IgD-negative memory B cell (primary cell): ENCODE measurements around the gene CD177. TPM values are rescaled to one million over a fixed set of nuclear protein-coding genes. Genes with fewer than 3 reads are reported as not detected.
"Not testable (repeated sequence)": the region's sequence is repeated elsewhere in the genome, so short reads cannot be mapped to it uniquely, and the experiment has no call there.

Experiments used
- H3K27ac Mint-ChIP-seq, 3 donors: one replicate each; pipeline ENCODE4 v1.8.0; 2020 to 2022; ENCODE audit warnings: mild to moderate bottlenecking in 3 of 3, mixed read lengths in 3 of 3, moderate library complexity in 1 of 3
- H3K27me3 Mint-ChIP-seq: one replicate; pipeline ENCODE4 v1.8.0; 2021; ENCODE audit warnings: mixed read lengths
- H3K36me3 Mint-ChIP-seq: one replicate; pipeline ENCODE4 v1.8.0; 2020; ENCODE audit warnings: mild to moderate bottlenecking, mixed read lengths
- H3K4me1 Mint-ChIP-seq, 3 donors: one replicate each; pipeline ENCODE4 v1.8.0; 2020 to 2022; ENCODE audit warnings: mixed read lengths in 3 of 3, mild to moderate bottlenecking in 1 of 3
- H3K4me3 Mint-ChIP-seq, 4 donors: one replicate each; pipeline ENCODE4 v1.8.0; 2020 to 2022; ENCODE audit warnings: mild to moderate bottlenecking in 4 of 4, mixed read lengths in 4 of 4, moderate library complexity in 3 of 4
- H3K9me3 Mint-ChIP-seq, 3 donors: one replicate each; pipeline ENCODE4 v1.8.0; 2020 to 2021; ENCODE audit warnings: mixed read lengths in 3 of 3, mild to moderate bottlenecking in 1 of 3
- polyA plus RNA-seq: library from polyadenylated mRNA; unstranded; fragments of 300-500 nt; fragmentation: Illumina TruSeq; gene quantifications from one replicate; pipeline ENCODE4 v1.2.3, GENCODE V29; 2021

Gene CD177
- polyA plus RNA-seq, 1 donor from 2014 or later = not detected

DNA sequence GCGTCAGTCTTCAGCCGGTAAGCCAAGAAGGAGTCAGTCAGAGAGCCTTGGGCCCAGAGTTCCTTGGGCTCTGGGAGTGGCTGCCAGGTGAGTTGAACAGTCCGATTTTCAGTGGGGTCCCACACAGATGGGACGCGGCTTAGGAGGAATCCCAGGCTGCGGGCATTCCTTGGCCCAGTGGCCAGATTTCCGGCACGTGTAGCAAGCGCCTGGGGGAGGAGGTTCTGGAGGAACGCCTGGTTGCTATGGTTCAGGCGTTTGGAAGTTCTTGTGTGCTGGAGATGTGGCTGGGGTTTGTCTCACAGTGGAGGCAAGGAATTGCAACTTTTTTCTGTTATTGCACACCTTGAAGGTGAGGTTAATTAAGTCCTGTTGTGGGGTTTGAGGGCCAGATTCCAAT lies 26.7 kb upstream of the CD177 start:
- H3K4me1 Mint-ChIP-seq, H3K4me3 Mint-ChIP-seq, H3K9me3 Mint-ChIP-seq, H3K36me3 Mint-ChIP-seq, H3K27me3 Mint-ChIP-seq, H3K27ac Mint-ChIP-seq: not testable (repeated sequence)

DNA sequence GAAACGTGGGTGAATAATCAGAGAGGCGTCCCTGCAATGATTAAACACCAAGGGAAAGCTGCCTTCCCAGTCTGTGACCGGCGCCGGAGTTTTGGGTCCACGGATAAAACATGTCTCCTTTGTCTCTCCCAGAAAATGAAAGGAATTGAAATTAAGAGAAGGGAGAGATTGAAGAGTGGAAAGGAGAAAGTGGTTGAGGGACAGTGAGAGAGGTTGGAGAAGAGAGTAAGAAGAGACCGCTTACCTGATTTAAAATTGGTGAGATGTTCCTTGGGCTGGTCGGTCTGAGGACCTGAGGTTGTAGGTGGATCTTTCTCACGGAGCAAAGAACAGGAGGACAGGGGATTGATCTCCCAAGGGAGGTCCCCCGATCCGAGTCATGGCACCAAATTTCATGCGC lies 24.9 kb upstream of the CD177 start:
- not testable (repeated sequence) for H3K27me3 Mint-ChIP-seq, H3K36me3 Mint-ChIP-seq, H3K4me3 Mint-ChIP-seq, H3K4me1 Mint-ChIP-seq, H3K9me3 Mint-ChIP-seq
- peak overlapping the region in 1 of 3 donors; percentile 54 for H3K27ac Mint-ChIP-seq

DNA sequence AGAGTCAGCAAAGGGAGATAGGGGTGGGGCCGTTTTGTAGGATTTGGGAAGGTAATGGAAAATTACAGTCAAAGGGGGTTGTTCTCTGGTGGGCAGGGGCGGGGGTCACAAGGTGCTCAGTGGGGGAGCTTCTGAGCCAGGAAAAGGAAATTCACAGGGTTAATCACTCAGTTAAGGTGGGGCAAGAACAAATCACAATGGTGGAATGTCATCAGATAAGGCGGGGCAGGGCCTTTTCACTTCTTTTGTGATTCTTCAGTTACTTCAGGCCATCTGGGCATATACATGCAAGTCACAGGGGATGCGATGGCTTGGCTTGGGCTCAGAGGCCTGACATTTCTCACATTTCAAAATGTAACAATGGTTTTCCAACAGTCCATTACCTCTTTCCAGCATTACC lies 24.4 kb upstream of the CD177 start:
- not testable (repeated sequence) for H3K4me3 Mint-ChIP-seq, H3K9me3 Mint-ChIP-seq, H3K4me1 Mint-ChIP-seq, H3K36me3 Mint-ChIP-seq, H3K27me3 Mint-ChIP-seq
- peak overlapping the region in 1 of 3 donors; percentile 54 for H3K27ac Mint-ChIP-seq

DNA sequence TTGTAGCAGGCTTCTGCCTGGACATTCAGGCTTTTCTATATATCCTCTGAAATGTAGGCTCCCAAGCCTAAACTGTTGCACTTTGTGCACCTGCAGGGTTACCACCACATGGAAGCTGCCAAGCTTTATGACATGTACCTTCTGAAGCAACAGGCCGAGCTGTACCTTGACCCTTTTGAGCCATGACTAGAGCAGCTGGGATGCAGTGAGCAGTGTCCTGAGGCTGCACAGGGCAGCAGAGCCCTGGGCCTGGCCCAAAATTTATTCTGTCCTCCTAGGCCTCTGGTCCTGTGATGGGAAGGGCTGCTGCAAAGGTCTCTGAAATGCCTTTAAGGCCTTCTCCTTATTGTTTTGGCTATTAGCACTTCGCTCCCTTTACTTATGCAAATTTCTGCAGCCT lies 23.5 kb upstream of the CD177 start:
- Mint-ChIP-seq H3K4me3 (no peak overlapping the region), H3K4me1 (peaks cover 0 to 1% (median 0%) of the 10 kb centered on the region in 3 donors), H3K27ac (no peak overlapping the region), H3K27me3 (no peaks in the 10 kb centered on the region), H3K9me3 (peaks cover 0 to 6% (median 0%) of the 10 kb centered on the region in 3 donors), H3K36me3 (no peaks in the 10 kb centered on the region)

DNA sequence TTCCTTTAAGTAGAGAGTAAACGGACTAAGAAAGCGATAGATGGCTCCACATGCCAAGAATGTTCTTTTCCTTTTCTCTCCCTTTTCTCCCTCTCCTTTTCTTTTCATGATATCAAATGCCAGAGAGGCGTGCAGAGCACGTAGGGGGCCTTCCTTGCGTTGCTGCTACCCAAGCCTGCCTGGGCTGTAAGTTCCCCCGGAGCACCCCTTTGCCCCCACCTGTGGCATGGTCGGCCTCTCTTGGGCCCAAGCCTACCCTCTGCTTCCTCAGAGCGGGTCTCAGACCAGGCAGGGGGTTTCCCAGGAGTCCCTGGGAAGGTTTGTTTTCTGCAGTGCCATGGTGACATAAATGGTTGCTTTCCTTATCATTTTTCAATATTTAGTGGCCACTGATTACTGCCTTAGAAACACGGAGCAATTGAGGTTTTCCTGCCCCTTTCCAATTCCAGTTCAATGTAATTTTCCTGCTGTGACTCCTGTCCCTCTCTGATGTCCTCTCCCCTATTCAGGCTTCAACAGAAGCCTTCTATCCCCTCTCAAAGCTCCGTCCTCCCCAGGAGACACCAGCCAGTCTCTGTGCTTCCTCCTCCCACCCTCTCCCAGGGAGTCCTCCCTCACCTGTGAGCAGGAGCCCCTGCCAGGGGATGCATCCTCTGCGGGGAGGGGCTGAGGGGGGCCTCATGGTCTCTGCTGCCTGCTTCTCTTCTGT lies 22.6 kb upstream of the CD177 start:
- no peak overlapping the region for H3K4me3 Mint-ChIP-seq
- H3K27ac Mint-ChIP-seq = no peak overlapping the region
- peaks cover 0 to 1% (median 0%) of the 10 kb centered on the region in 3 donors for H3K4me1 Mint-ChIP-seq

DNA sequence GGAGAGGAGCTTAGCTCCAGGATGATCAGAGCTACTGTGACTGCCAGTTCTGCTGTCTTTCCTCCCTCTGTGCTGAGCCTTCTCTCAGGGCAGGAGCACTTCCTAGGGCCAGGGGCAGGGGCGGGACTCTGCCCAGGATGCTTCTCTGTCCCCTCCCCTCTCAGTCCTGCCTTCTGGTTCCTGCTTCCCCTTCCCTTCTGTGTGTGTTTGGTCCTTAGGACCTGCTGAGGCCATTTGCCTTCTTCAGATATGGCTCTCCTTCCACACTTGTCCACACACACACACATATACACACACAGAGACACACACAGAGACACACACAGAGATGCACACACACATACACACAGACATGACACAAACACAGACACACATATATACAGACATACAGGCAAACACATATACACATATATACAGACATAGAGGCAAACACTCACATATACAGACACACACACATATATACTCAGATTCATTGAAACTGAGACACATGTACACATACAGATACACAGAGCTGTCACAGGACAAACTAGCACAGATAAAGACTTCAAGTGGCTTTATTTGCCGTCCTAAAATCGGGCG lies 22.0 kb upstream of the CD177 start:
- H3K9me3 Mint-ChIP-seq = peaks cover 0 to 6% (median 0%) of the 10 kb centered on the region in 3 donors
- peaks cover 2% of the 10 kb centered on the region for H3K27me3 Mint-ChIP-seq
- no peak overlapping the region for H3K27ac Mint-ChIP-seq
- no peak overlapping the region for H3K4me3 Mint-ChIP-seq
- H3K36me3 Mint-ChIP-seq = no peaks in the 10 kb centered on the region
- H3K4me1 Mint-ChIP-seq = peaks cover 0 to 1% (median 0%) of the 10 kb centered on the region in 3 donors

More for the DNA sequence above, 22.6 kb upstream of the CD177 start:
- Mint-ChIP-seq H3K9me3 (peaks cover 0 to 6% (median 0%) of the 10 kb centered on the region in 3 donors), H3K27me3 (no peaks in the 10 kb centered on the region), H3K36me3 (no peaks in the 10 kb centered on the region)

DNA sequence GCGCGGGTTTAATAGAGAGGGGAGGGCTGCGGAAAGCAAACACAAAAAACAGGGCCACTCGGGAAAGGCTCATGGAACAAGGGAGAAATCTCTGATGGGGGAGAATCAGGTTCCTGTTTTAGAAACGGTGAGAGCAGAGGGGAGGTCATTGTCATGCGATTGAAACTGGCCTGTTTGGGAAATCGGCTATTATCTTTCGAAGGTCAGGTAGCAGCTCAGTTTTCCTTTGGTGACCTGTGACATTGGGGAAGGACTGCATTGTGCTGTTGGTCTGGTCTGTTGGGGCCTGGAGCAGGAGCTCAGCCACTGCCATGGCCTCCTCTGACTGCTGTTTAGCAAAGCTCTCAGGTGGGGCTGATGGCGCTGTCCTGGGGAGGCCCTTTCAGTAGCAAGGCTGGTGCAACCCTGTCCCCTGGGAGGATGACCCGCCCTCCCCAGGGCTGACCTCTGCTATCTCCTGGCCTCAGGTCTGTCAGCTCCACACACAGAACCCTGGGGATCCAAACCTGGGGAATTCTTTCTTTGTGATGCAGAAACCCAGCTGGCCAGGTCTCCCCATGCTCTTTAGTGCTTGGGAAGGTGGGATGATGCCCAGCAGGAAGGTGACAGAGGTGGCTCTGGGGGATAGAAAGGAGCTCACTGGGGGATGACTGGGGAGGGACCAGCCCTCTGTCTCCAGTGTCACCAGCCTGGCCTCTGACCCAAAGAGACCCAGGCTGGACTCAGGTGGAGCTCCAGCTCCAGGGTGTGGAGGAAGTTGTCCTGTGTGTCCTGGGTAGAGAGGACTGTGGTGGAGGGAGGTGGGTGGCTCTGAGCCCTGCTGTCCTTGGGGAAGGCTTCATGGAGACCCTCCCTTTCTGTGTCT lies 21.2 kb upstream of the CD177 start:
- no peak overlapping the region for H3K4me3 Mint-ChIP-seq
- H3K4me1 Mint-ChIP-seq = peaks cover 0 to 1% (median 0%) of the 10 kb centered on the region in 3 donors
- H3K27ac Mint-ChIP-seq = no peak overlapping the region
- no peaks in the 10 kb centered on the region for H3K36me3 Mint-ChIP-seq
- H3K27me3 Mint-ChIP-seq = peaks cover 2% of the 10 kb centered on the region
- H3K9me3 Mint-ChIP-seq = peaks cover 0 to 6% (median 0%) of the 10 kb centered on the region in 3 donors

DNA sequence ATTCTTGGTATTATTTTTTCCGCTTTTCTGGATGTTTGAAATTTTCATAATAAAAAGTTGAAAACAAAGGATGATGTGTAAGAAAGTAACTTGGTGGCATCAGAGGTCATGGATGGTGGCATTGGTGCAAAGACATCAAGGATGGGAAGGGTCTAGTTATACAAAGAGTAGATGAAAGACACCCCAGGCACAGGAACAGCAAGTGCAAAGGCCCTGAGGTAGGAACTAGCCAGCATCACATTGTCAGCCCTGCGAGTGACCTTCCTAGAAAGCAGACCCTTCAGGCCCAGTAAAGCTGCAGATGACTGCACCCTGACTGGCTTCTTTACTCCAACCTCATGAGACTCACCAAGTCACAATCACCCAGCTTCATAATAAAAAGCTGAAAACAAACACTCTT lies 17.0 kb upstream of the CD177 start:
- peaks cover 10% of the 10 kb centered on the region for H3K27me3 Mint-ChIP-seq
- not testable (repeated sequence) for H3K4me1 Mint-ChIP-seq, H3K27ac Mint-ChIP-seq, H3K4me3 Mint-ChIP-seq, H3K36me3 Mint-ChIP-seq, H3K9me3 Mint-ChIP-seq

DNA sequence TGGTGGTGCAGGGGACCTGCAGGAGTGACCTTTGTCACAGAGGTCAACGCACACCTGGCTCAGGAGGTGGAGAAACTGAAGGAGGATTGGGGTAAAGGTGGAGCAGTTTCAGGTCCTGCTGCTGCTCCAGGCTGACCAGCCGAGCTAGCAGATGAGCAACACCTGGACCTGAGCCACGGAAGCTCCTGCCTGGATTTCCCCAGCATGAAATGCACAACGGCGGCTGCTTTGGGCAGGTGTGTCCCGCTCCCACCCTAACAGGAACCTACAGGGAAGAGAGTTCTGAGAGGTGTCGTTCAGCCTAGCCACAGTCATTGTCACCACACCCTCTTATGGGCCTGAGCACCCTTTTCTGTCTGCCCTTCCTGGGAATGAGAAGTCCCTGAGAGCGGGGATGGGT lies 15.7 kb upstream of the CD177 start:
- Mint-ChIP-seq H3K4me1 (no peaks in the 10 kb centered on the region), H3K9me3 (peaks cover 0 to 4% (median 0%) of the 10 kb centered on the region in 3 donors), H3K4me3 (no peak overlapping the region), H3K27me3 (peaks cover 10% of the 10 kb centered on the region), H3K27ac (no peak overlapping the region), H3K36me3 (no peaks in the 10 kb centered on the region)

DNA sequence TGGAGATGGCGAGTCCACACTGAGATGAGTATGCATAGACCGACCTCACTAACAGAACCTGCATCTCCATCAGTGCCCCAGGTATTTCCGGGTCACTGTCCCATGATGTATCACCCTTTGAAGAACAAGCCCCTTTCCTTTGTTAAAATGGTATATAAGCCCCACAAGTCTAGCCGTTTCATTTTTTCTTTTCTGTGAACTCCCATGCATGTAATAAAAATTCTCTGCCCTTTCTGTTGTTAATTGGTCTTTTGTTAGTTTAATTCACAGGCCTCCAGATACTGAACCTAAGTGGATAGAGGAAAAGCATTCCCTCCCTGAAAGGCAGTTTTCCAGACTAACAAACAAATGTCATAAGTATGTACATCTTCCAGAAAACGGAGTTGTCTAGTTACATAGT lies 15.0 kb upstream of the CD177 start:
- Mint-ChIP-seq H3K4me3 (no peak overlapping the region), H3K9me3 (peaks cover 0 to under 1% (median 0%) of the 10 kb centered on the region in 3 donors), H3K27me3 (peaks cover 12% of the 10 kb centered on the region), H3K36me3 (no peaks in the 10 kb centered on the region), H3K4me1 (peaks cover 0 to 2% (median 0%) of the 10 kb centered on the region in 3 donors), H3K27ac (no peak overlapping the region)

DNA sequence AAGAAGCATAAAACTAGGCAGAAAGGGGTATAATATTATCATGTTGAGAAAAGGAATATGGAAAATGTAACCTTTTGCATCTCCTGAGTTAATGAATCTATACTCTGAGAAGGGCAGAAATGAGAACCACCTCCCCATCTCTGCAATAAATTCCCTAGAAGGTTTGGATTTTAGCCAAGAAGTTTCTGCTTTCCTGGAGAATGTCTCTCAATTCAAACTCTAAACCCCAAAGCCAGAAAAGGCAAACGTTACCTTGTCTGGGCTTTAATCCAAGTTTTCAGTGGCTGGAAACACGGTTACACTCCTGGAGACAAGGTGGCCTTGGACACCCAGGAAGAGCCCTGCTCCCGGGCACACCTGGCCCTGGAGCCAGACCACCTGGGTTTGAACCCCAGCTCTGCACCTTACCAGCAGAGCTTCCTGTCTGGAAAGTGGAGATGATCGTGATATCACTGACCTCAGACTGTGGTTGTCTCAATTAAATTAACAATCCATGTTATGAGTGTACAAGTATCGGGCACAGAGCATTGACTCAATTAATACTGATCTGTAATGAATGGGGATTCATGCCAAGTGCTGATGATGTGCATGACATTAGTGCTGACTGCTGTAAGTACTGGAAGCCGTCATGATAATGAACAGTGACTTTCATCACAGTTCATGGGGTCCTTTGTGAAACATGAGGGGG lies 14.1 kb upstream of the CD177 start:
- H3K9me3 Mint-ChIP-seq, H3K27ac Mint-ChIP-seq, H3K4me1 Mint-ChIP-seq, H3K4me3 Mint-ChIP-seq, H3K36me3 Mint-ChIP-seq: not testable (repeated sequence)
- peaks cover 12% of the 10 kb centered on the region for H3K27me3 Mint-ChIP-seq

DNA sequence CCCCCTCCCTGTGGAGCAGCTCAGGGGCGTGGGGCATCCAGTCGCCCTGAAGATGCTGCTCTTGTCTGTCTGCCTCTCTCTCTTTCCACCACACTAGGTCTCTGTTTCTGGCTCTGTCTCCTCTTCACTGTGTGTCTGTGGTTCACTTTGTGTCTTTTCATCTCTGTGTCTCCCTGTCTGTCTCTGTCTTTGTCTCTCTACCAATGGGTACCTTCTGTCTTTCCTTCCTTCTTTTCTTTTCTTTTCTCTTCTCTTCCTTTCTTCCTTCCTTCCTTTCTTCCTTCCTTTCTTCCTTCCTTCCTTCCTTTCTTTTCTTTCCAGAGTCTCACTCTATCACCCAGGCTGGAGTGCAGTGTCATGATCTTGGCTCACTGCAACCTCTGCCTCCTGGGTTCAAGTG lies 13.4 kb upstream of the CD177 start:
- not testable (repeated sequence) for H3K27ac Mint-ChIP-seq, H3K36me3 Mint-ChIP-seq, H3K4me3 Mint-ChIP-seq, H3K9me3 Mint-ChIP-seq, H3K4me1 Mint-ChIP-seq
- H3K27me3 Mint-ChIP-seq = peaks cover 12% of the 10 kb centered on the region

DNA sequence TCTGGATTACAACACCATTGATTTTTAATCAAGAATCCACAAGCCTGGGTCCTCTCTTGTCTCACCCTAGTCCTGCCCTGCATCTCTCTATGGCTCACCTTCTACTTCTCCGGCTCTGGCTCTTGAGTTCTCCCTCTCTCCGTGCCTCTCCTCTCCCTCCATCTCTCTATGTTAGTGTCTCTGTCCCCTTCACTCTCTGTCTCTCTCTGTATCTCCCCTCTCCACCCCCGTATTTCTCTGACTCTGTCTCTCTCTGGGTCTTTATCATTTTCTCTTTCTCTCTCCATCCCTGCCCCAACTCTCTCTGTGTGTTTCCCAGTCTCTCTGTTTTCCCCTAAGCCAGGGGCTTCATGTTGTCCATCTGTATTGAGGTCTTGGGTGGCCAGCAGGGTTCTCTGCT lies 12.4 kb upstream of the CD177 start:
- H3K27me3 Mint-ChIP-seq = peaks cover 12% of the 10 kb centered on the region
- H3K9me3 Mint-ChIP-seq, H3K36me3 Mint-ChIP-seq, H3K27ac Mint-ChIP-seq, H3K4me1 Mint-ChIP-seq, H3K4me3 Mint-ChIP-seq: not testable (repeated sequence)

DNA sequence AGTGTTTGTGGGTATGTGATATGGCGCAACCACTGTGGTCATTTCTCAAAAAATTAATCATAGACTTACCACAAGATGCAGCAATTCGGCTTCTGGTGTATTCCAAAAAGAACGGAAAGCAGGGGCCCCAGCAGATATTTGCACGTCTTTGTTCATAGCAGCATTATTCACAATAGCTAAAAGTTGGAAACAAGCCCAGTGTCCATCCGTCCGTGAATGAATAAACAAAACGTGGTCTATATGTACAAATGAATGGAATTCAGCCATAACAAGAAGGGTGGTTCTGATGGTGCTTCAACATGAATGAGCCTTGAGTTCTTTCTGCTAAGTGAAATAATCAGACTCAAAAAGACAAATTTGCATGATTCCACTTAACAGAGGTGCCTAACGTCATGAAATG lies 11.4 kb upstream of the CD177 start:
- H3K27ac Mint-ChIP-seq, H3K36me3 Mint-ChIP-seq, H3K4me1 Mint-ChIP-seq, H3K9me3 Mint-ChIP-seq: not testable (repeated sequence)
- Mint-ChIP-seq H3K4me3 (peak overlapping the region in 1 of 4 donors; percentile 60), H3K27me3 (peaks cover 10% of the 10 kb centered on the region)

DNA sequence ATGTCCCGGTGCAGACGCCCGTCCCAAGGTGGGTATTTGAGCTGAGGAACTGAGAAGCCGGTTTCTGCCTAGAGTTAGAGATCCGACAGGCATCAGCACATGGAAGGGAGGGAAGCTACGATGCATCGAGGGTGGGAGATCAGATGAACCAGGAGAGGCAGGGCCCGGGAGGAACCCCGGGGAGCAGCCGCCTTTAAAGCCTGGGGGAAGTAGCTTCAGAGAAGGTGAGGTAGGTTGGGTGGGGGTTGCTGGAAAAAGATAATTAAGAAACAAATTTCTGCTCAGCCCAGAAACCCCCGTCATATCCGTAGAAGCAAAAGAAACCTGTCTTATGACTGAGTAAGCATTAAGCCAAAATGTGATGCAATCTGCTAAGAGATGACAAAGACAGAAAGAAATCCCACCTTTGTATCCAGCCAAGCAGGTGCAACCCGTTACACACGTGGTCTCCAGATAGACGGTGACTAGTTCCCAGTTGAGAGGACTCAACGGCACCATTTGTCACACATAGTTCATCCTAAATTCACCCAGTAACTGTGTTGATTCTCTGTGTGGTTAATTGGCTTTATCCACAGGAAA lies 9.1 kb upstream of the CD177 start:
- H3K36me3 Mint-ChIP-seq, H3K27ac Mint-ChIP-seq, H3K4me1 Mint-ChIP-seq, H3K9me3 Mint-ChIP-seq, H3K4me3 Mint-ChIP-seq, H3K27me3 Mint-ChIP-seq: not testable (repeated sequence)
